Measurements from ENCODE around the gene FBXL13. TPM values are rescaled to one million over a fixed set of nuclear protein-coding genes. Genes with fewer than 3 reads are reported as not detected.

Gene FBXL13
- total and polyA plus RNA-seq, 2 of the 8 experiments (the other 6 are each of a cell fraction or from before 2014, with no cell fraction given): 1.2 to 2.8 TPM

DNA sequence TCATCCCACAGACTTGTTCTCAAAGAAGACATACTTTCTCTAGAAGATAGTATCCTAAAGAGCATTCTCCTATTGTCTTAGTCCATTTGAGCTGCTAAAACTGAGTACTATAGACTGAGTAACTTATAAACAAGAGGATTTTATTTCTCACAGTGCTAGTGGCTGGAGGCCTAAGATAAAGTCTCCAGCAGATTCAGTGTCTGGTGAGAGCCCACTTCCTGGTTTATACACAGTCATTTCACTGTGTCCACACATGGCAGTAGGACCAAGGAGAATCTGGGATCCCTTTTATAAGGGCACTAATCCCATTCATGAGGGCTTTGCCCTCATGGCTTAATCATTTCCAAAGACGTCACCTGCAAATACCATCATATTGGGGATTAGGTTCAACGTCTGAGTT is 93.1 kb downstream of the FBXL13 start (continued):
- TF ChIP-seq, protein P1, sequence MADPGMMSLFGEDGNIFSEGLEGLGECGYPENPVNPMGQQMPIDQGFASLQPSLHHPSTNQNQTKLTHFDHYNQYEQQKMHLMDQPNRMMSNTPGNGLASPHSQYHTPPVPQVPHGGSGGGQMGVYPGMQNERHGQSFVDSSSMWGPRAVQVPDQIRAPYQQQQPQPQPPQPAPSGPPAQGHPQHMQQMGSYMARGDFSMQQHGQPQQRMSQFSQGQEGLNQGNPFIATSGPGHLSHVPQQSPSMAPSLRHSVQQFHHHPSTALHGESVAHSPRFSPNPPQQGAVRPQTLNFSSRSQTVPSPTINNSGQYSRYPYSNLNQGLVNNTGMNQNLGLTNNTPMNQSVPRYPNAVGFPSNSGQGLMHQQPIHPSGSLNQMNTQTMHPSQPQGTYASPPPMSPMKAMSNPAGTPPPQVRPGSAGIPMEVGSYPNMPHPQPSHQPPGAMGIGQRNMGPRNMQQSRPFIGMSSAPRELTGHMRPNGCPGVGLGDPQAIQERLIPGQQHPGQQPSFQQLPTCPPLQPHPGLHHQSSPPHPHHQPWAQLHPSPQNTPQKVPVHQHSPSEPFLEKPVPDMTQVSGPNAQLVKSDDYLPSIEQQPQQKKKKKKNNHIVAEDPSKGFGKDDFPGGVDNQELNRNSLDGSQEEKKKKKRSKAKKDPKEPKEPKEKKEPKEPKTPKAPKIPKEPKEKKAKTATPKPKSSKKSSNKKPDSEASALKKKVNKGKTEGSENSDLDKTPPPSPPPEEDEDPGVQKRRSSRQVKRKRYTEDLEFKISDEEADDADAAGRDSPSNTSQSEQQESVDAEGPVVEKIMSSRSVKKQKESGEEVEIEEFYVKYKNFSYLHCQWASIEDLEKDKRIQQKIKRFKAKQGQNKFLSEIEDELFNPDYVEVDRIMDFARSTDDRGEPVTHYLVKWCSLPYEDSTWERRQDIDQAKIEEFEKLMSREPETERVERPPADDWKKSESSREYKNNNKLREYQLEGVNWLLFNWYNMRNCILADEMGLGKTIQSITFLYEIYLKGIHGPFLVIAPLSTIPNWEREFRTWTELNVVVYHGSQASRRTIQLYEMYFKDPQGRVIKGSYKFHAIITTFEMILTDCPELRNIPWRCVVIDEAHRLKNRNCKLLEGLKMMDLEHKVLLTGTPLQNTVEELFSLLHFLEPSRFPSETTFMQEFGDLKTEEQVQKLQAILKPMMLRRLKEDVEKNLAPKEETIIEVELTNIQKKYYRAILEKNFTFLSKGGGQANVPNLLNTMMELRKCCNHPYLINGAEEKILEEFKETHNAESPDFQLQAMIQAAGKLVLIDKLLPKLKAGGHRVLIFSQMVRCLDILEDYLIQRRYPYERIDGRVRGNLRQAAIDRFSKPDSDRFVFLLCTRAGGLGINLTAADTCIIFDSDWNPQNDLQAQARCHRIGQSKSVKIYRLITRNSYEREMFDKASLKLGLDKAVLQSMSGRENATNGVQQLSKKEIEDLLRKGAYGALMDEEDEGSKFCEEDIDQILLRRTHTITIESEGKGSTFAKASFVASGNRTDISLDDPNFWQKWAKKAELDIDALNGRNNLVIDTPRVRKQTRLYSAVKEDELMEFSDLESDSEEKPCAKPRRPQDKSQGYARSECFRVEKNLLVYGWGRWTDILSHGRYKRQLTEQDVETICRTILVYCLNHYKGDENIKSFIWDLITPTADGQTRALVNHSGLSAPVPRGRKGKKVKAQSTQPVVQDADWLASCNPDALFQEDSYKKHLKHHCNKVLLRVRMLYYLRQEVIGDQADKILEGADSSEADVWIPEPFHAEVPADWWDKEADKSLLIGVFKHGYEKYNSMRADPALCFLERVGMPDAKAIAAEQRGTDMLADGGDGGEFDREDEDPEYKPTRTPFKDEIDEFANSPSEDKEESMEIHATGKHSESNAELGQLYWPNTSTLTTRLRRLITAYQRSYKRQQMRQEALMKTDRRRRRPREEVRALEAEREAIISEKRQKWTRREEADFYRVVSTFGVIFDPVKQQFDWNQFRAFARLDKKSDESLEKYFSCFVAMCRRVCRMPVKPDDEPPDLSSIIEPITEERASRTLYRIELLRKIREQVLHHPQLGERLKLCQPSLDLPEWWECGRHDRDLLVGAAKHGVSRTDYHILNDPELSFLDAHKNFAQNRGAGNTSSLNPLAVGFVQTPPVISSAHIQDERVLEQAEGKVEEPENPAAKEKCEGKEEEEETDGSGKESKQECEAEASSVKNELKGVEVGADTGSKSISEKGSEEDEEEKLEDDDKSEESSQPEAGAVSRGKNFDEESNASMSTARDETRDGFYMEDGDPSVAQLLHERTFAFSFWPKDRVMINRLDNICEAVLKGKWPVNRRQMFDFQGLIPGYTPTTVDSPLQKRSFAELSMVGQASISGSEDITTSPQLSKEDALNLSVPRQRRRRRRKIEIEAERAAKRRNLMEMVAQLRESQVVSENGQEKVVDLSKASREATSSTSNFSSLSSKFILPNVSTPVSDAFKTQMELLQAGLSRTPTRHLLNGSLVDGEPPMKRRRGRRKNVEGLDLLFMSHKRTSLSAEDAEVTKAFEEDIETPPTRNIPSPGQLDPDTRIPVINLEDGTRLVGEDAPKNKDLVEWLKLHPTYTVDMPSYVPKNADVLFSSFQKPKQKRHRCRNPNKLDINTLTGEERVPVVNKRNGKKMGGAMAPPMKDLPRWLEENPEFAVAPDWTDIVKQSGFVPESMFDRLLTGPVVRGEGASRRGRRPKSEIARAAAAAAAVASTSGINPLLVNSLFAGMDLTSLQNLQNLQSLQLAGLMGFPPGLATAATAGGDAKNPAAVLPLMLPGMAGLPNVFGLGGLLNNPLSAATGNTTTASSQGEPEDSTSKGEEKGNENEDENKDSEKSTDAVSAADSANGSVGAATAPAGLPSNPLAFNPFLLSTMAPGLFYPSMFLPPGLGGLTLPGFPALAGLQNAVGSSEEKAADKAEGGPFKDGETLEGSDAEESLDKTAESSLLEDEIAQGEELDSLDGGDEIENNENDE (IDR thresholded peaks at IDR 0.05; ENCODE audit: insufficient replicate concordance, low read length): no peak
- TF ChIP-seq, protein P2, sequence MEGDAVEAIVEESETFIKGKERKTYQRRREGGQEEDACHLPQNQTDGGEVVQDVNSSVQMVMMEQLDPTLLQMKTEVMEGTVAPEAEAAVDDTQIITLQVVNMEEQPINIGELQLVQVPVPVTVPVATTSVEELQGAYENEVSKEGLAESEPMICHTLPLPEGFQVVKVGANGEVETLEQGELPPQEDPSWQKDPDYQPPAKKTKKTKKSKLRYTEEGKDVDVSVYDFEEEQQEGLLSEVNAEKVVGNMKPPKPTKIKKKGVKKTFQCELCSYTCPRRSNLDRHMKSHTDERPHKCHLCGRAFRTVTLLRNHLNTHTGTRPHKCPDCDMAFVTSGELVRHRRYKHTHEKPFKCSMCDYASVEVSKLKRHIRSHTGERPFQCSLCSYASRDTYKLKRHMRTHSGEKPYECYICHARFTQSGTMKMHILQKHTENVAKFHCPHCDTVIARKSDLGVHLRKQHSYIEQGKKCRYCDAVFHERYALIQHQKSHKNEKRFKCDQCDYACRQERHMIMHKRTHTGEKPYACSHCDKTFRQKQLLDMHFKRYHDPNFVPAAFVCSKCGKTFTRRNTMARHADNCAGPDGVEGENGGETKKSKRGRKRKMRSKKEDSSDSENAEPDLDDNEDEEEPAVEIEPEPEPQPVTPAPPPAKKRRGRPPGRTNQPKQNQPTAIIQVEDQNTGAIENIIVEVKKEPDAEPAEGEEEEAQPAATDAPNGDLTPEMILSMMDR (IDR thresholded peaks at IDR 0.05; ENCODE audit: control extremely low read depth in 1 of 3, insufficient read depth in 1 of 3, low read depth in 1 of 3, low read length in 3 of 3): no peak
- no peak for TF ChIP-seq POU5F1 (IDR thresholded peaks at IDR 0.05; ENCODE audit: low read depth, low read length)

Measured in H1 (cell line).